HL-60/S4 (cell line): ENCODE results near the gene MLH1.

Experiments used
- in situ Hi-C: fragments of 300-500 bp; cut with MboI; formaldehyde crosslinking; loops from 2 replicates; pipeline ENCODE4 v1.14.3; 2022; ENCODE audit warnings: low sequenced_read_pairs

Gene MLH1

DNA sequence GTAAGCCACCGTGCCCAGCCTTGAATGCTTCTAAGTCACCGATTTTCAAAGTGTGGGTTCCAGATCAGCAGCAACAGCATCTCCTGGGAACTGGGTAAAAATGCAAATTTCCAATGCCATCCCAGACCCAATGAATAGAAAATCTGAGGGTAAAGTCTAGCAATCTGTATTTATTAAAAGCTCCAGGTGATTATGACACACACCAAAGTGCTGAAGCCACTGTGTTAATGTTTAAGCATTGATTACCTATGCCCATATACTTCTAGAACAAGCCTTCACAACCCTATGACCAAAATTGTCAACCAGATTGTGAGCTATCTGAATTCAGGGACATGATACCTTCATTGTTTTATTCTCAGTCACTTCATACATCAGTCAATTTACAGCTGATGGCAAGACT, 94.6 kb downstream of the MLH1 start:
- in situ Hi-C loops = no loop called here

DNA sequence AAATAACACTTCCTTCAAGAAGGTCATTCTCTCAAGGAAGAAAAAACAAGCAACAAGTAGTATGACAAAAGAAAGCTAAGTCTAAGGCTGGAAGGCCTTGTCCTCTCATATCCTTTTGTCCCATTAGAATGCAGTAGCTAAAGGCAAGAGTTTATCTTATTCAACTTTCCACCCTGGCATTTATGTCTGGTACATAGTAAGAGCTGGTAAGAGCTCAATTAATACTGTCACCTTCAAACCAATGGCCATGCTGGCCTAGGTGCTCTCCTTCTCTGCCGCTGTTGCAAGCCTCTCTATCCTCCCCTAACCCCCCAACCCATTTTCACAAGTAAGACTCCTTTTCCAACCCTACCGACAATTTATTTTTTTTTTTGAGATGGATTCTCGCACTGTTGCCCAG, 99.2 kb downstream of the MLH1 start:
- in situ Hi-C loops = no loop called here

GRCh38 chr3:37093481-37093880, 100.2 kb downstream of the MLH1 start:
- in situ Hi-C loops = no loop called here

- in situ Hi-C loops = no loop called here
Measured at GRCh38 chr3:37094636-37095035, 101.3 kb downstream of the MLH1 start.

DNA sequence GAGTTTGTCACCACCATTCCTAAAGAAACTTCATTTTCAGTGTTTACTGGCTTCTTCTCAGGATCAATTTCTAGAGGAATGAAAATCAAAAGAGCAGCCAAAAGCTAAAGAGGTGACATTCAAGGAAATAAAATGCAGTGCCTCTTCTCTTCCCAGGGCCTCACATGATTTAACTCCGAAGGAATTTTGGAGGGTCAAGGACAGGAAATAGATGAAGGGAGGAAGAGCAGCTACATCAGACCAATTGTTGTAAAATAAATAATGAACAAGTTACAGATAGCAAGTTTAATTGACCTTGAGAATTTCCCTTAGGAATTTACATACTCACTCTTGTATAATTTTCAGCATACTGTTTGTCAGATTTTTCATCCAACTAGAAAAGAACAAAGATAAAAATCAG, 103.0 kb downstream of the MLH1 start:
- in situ Hi-C loops = no loop called here

DNA sequence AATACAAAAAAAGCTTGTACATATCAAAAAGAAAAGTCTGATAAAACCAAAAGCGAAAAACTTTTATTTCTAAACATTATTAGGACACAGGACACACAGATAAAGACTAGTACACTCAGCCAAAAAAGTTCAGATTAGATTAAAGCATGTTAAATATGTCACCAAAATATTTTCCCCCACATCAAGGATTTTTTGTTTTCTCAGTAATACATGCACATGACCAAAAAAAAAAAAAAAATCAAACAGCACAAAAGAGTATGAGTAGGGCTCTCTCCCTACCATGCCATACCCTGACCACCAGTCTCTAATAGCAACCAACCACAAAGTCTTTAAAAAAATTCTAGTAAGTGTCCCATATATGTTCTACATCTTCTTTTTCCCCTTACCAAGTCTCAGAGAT, 103.7 kb downstream of the MLH1 start:
- in situ Hi-C loops = no loop called here

DNA sequence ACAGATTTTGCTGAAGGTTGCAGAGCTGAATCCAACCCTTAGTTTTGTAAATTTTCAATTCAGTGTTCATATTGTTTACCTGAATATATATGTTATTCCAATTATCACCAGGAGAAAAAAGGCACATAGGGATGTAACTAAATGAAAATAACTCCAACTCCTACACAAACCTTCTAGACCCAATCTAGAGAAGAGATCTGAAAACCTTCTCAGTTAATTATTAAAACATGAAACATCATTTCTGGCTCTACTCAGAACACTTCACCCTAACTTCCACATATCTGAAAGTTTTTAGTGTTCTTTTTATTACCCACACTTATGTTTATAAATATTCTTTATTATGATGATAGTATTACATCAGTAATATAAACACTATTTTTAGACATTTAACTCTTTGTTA, 104.5 kb downstream of the MLH1 start:
- in situ Hi-C loops = no loop called here

GRCh38 chr3:37098884-37099283, 105.6 kb downstream of the MLH1 start:
- in situ Hi-C loops = no loop called here

GRCh38 chr3:37099469-37099868, 106.2 kb downstream of the MLH1 start:
- in situ Hi-C loops = no loop called here

- in situ Hi-C loops = no loop called here
Measured at GRCh38 chr3:37100411-37100810, 107.1 kb downstream of the MLH1 start.
